Vagina (tissue), 2 donors: ENCODE results near the gene KCNG4. TPM values are rescaled to one million over a fixed set of nuclear protein-coding genes. Genes with fewer than 3 reads are reported as not detected.

ENCODE experiments used
- DNase-seq, 2 donors: peaks; one replicate each; pipeline ENCODE4 v3.0.0-alpha.2; 2017; ENCODE audit errors: extremely low spot score in 2 of 2
- H3K27ac ChIP-seq: fragments of 200-600 bp; sonication (generic); one replicate; pipeline ENCODE4 v1.5.1; 2019
- H3K27me3 ChIP-seq: fragments of 200-600 bp; sonication (generic); one replicate; pipeline ENCODE4 v1.5.1; 2019
- H3K36me3 ChIP-seq, 2 donors: fragments of 200-600 bp; sonication (generic); one replicate each; pipeline ENCODE4 v1.5.1; 2017 to 2019
- H3K4me1 ChIP-seq: fragments of 200-600 bp; sonication (generic); one replicate; pipeline ENCODE4 v1.5.1; 2019
- H3K4me3 ChIP-seq, 2 donors: fragments of 200-600 bp; sonication (generic); 1 replicate in 1 of 2; 2 replicates in 1 of 2; pipeline ENCODE4 v1.5.1; 2016 to 2019
- H3K9me3 ChIP-seq: fragments of 200-600 bp; sonication (generic); one replicate; pipeline ENCODE4 v1.5.1; 2019
- POLR2A ChIP-seq, 2 donors: fragments of 450-650 bp; IDR thresholded peaks; one replicate each; pipeline ENCODE4 v1.6.1; 2017; ENCODE audit warnings: antibody characterized with exemption in 2 of 2, mild to moderate bottlenecking in 2 of 2, moderate library complexity in 2 of 2
- POLR2AphosphoS5 ChIP-seq, 2 donors: sonication (generic); formaldehyde crosslinking; IDR thresholded peaks; one replicate each; pipeline ENCODE4 v1.9.0; 2017; ENCODE audit warnings: antibody characterized with exemption in 2 of 2, mild to moderate bottlenecking in 2 of 2, low read depth in 1 of 2; ENCODE audit not compliant: insufficient read depth in 1 of 2
- intact Hi-C: fragments of 100-400 bp; cut with DNase I; formaldehyde crosslinking; loops from one replicate; pipeline ENCODE4 v1.15.1; 2023
- total RNA-seq: library from RNA; depleted of rRNA; stranded (reverse); fragments of >200 nt; gene quantifications from one replicate; pipeline ENCODE4 v1.2.3, GENCODE V29; 2016
- TF ChIP-seq, protein P1 (sequence below), 3 experiments: fragments of 450-650 bp in 2 of 3; fragments of 200-600 bp in 1 of 3; sonication (generic) in 1 of 3; IDR thresholded peaks; one replicate each; pipeline ENCODE4 v1.5.1; 2017 to 2019; ENCODE audit warnings: antibody characterized with exemption in 3 of 3, mild to moderate bottlenecking in 2 of 3, moderate library complexity in 2 of 3

KCNG4 gene
- total RNA-seq, 1 donor from 2014 or later: not detected

DNA sequence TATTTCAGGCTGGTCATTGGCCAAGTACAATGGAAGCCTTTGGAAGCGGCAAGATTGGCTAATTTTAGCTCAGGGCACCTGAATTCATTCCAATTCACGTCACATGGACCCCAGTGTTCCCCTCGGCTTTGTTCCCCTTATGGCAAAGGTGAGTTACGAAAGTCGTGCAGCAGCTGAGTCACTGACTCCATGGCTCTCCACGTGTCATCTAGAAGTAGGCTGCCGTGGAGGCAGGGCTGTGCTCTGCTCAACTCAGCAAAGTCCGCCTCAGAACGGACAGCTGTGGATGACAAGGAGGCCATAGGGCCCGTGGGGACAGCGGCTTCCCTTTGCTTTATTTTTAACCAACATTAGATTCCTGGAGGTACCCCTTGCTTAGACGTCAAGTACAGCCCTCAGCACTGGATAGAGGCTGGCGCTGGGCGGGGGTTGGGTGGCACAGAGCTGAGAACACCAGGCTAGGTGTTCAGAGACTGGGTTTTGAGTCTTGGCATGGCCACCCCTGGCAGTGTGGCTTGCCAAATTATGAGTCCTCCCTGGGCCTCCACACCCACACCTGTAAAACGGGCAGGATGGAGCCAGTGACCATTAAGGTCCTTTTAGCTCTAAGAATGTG is 25.3 kb downstream of the KCNG4 start:
- Histone ChIP-seq H3K4me1 (no peaks in the 10 kb centered on the region), H3K9me3 (no peaks in the 10 kb centered on the region), H3K27ac (no peak overlapping the region), H3K36me3 (no peaks in the 10 kb centered on the region), H3K27me3 (no peaks in the 10 kb centered on the region), H3K4me3 (no peak overlapping the region)
- no peak for DNase-seq
- intact Hi-C loops: no loop called here
- TF ChIP-seq POLR2AphosphoS5 (IDR thresholded peaks at IDR 0.05; ENCODE audit: insufficient read depth in 1 of 2, low read depth in 1 of 2): no peak
- no peak for TF ChIP-seq POLR2A (IDR thresholded peaks at IDR 0.05)
- TF ChIP-seq, protein P1, sequence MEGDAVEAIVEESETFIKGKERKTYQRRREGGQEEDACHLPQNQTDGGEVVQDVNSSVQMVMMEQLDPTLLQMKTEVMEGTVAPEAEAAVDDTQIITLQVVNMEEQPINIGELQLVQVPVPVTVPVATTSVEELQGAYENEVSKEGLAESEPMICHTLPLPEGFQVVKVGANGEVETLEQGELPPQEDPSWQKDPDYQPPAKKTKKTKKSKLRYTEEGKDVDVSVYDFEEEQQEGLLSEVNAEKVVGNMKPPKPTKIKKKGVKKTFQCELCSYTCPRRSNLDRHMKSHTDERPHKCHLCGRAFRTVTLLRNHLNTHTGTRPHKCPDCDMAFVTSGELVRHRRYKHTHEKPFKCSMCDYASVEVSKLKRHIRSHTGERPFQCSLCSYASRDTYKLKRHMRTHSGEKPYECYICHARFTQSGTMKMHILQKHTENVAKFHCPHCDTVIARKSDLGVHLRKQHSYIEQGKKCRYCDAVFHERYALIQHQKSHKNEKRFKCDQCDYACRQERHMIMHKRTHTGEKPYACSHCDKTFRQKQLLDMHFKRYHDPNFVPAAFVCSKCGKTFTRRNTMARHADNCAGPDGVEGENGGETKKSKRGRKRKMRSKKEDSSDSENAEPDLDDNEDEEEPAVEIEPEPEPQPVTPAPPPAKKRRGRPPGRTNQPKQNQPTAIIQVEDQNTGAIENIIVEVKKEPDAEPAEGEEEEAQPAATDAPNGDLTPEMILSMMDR (IDR thresholded peaks at IDR 0.05): no peak

DNA sequence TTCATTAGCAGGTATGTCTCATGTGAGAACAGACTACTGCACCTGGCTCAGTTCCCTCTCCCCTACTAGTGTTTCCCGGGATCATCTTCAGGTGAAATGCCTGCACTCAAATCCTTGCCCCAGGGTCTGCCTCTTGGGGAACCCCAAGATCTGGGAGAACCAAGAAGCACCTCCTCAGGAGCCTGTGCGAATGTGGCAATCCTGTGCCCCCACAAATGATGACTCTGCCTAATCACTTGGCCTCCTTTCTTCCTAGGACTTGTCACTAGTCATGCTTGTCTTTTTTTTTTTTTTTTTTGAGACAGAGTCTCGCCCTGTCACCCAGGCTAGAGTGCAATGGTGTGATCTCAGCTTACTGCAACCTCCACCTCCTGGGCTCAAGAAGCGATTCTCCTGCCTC is 27.2 kb downstream of the KCNG4 start:
- intact Hi-C loops: no loop called here
- no peak for DNase-seq
- no peak overlapping the region for H3K4me3 ChIP-seq
- no peaks in the 10 kb centered on the region for H3K9me3 ChIP-seq
- TF ChIP-seq POLR2AphosphoS5 (IDR thresholded peaks at IDR 0.05; ENCODE audit: insufficient read depth in 1 of 2, low read depth in 1 of 2): no peak
- no peaks in the 10 kb centered on the region for H3K27me3 ChIP-seq
- no peak overlapping the region for H3K27ac ChIP-seq
- no peaks in the 10 kb centered on the region for H3K4me1 ChIP-seq
- H3K36me3 ChIP-seq: no peaks in the 10 kb centered on the region

DNA sequence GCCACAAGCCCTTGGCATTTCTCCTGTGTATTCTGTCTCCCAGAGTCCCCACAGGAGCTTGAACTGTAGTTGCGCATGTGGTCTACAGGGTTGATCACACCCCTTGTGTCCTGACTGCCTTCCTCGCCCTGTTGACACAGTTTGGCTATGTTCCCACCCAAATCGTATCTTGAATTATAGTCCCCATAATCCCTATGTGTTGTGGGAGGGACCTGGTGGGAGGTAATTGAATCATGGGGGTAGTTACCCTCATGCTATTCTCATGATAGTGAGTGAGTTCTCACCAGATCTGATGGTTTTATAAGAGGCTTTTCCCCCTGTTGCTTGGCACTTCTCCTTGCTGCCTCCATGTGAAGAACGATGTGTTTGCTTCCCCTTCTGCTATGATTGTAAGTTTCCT is 27.7 kb downstream of the KCNG4 start:
- no peak overlapping the region for H3K4me3 ChIP-seq
- no peaks in the 10 kb centered on the region for H3K9me3 ChIP-seq
- H3K27me3 ChIP-seq: no peaks in the 10 kb centered on the region
- TF ChIP-seq, protein P1 (IDR thresholded peaks at IDR 0.05): no peak
- no peak for TF ChIP-seq POLR2A (IDR thresholded peaks at IDR 0.05)
- no peak for TF ChIP-seq POLR2AphosphoS5 (IDR thresholded peaks at IDR 0.05; ENCODE audit: insufficient read depth in 1 of 2, low read depth in 1 of 2)
- no peak overlapping the region for H3K27ac ChIP-seq
- DNase-seq: no peak
- no peaks in the 10 kb centered on the region for H3K36me3 ChIP-seq
- intact Hi-C loops: no loop called here
- no peaks in the 10 kb centered on the region for H3K4me1 ChIP-seq

DNA sequence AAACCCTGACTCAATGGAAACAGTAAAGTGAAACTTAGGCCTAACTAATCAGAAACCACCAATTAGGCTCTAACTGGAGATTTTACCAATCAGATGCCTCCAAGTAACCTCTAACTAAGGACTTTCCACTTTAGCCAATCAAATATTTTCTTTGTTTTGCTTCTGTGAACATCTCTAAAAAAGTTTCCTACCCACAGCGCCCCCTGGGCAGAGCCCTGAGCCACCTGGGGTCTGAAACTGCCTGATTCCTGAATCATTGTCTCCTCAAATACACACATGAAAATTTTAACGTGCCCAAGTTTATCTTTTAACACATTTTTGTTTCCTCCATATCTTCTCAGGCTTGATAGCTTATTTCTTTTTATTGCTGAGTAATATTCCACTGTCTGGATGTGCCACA is 29.8 kb downstream of the KCNG4 start:
- DNase-seq: no peak
- intact Hi-C loops: no loop called here
- Histone ChIP-seq H3K4me1 (no peaks in the 10 kb centered on the region), H3K4me3 (no peak overlapping the region), H3K9me3 (no peaks in the 10 kb centered on the region), H3K27ac (no peak overlapping the region), H3K36me3 (no peaks in the 10 kb centered on the region), H3K27me3 (no peaks in the 10 kb centered on the region)
- TF ChIP-seq POLR2A (IDR thresholded peaks at IDR 0.05): no peak
- no peak for TF ChIP-seq POLR2AphosphoS5 (IDR thresholded peaks at IDR 0.05; ENCODE audit: insufficient read depth in 1 of 2, low read depth in 1 of 2)
- TF ChIP-seq, protein P1 (IDR thresholded peaks at IDR 0.05): no peak

DNA sequence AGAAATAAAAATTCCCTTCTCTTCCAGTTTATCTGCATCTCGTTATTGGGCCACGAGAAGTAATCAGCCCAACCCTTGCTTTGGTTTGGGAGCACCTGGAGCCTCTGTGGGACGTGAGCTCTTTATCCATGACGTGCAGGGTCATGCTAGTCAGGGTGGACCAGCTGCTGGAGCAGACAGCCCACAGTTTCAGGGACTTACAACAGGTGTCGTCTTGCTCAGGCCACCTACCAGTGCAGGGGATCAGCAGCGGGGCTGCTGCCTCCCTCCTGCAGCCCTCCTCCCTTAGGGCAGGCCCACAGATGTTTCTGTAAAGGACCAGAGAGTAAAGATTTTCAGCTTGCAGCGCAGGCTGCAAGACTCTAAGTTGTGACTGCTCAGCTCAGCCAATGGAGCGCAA is 31.9 kb downstream of the KCNG4 start:
- TF ChIP-seq POLR2A (IDR thresholded peaks at IDR 0.05) (no peak), POLR2AphosphoS5 (IDR thresholded peaks at IDR 0.05; ENCODE audit: insufficient read depth in 1 of 2, low read depth in 1 of 2) (no peak)
- TF ChIP-seq, protein P1 (IDR thresholded peaks at IDR 0.05): no peak
- H3K36me3 ChIP-seq: no peaks in the 10 kb centered on the region
- H3K27me3 ChIP-seq: no peaks in the 10 kb centered on the region
- intact Hi-C loops: no loop called here
- H3K9me3 ChIP-seq: no peaks in the 10 kb centered on the region
- no peaks in the 10 kb centered on the region for H3K4me1 ChIP-seq
- H3K4me3 ChIP-seq: no peak overlapping the region
- no peak overlapping the region for H3K27ac ChIP-seq
- DNase-seq: no peak
